ENCODE measurements around the gene RNF208.
"Not testable (repeated sequence)": the region's sequence is repeated elsewhere in the genome, so short reads cannot be mapped to it uniquely, and the experiment has no call there.

The RNF208 gene, protein sequence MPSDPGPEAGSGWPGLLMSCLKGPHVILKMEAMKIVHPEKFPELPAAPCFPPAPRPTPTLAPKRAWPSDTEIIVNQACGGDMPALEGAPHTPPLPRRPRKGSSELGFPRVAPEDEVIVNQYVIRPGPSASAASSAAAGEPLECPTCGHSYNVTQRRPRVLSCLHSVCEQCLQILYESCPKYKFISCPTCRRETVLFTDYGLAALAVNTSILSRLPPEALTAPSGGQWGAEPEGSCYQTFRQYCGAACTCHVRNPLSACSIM

DNA sequence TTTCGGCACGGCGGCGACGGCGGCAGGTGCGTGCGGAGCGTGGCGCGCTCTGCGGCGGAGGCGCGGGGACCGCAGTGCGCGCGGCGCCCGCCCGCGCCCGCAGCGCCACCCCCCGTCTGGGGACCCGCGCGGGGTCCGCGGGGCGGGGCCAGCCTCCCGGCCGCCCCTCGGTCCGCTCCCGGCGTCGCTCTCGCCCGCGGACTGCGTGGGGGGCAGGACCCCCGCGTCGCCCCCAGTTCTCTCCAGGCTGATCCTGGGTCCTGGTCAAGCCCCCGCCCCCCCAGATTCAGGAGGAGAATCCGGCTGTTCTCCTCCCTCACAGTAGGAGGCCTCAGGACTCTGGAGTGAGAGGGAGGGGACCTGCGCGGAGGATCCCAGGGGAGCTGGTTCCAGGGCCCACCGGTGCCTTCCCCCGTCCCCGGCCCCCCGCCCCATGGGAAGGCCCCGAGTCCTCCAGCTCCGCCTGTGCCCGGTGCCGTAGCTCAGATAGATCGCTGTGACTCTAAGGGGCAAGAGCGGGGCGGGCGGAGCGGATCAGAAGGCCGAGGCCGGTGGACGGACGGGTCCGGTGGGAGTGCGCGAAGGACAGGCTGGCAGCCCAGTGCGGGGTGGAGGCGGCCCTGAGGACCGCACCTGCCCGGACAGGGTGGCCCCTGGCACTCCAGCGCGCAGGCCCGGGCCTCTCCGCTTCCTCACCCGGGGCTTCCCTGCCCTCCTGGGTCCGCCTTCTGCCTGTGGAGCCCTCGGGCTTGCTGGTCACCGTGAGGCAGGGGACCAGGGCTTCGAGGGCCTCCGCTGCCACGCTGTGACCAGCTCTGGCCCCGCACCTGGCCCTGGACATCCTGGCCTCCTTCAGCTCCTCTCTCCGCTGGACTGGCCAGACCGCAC is at the start of gene RNF208:
Gene RNF208, minus strand, starts transcription at position 51 of the 888 bp plus-strand sequence. CDS start 1,028 bp downstream, outside the sequence.
- DNase-seq: no peak

DNA sequence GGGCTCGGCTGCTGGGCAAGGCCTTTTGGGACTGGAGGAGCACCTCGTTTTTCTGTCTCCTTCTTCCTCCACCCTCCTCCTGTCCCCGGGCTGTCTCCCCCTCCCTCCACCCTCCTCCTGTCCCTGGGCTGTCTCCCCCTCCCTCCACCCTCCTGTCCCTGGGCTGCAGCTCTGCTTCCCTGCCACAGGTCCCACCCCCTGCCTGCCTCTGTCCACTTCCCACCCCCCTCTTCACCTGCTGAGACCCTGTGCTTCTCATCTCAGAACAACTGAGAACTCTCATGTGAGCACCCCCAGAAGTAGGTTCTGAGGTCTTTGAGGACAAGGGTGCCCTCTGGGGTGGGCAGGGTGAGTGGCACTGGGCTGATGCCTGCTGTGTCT is 49.6 kb upstream of the RNF208 start:
- DNase-seq: no peak

DNA sequence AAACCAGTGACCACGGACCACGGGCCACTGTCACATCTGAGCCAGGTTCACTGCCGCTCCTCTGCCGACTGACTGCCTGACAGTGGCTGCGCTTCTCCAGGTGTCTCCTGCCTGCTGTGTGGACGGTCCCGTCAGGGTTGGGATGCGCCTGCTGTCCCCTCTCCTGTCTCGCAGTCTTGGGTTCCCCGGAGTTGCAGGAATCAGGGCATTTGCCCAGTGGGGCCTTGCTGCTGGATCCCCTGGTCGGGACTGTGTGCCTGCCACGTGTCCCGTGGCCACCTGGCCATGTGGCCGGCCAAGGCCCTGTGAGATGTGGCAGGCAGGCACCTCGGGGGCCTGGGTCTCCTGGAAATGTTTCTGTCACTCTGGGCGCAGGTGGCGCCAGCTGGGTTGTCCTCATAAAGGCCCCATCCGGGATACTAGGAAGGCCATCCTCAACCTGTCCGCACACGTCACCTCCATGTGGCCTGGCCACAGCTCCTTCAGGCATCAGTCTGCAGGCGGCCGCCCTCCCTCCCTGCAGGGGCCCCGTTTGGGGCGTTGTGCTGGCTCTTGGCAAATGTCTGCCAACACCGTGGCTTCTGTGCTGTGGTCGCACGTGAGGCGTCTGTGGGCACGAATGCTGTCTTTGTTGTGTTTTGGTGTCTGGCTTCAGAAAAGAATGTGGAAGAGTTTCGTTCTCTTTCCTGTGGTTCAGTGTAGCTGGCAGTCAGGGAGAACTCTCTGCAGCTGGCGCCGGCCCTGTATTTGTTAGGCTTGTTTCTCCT is 49.1 kb upstream of the RNF208 start:
- peak; percentile 43 for DNase-seq

DNA sequence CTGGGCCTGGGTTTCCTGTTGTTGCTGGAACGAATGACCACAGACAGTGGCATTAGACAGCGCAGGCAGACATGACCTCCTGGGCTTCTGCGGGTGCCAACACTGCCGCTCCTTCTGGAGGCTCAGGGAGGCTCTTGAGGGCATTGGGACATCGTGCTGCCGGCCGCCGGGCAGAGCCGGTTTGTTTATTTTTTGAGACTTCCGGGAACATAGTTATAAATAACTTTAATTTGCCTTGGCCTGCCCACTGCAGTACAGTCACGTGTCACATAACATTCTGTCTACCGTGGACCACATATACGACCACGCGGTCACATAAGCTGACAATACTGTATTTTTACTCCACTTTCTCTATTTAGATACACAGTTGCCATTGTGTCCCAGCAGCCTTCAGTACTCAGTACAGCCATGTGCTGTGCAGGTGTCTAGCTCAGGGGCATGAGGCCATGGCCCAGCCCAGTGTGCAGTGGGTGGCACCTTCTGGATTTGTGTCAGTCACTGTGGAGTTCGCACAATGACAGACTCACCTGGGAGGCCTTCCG is 47.3 kb upstream of the RNF208 start:
- DNase-seq: peak; percentile 54

DNA sequence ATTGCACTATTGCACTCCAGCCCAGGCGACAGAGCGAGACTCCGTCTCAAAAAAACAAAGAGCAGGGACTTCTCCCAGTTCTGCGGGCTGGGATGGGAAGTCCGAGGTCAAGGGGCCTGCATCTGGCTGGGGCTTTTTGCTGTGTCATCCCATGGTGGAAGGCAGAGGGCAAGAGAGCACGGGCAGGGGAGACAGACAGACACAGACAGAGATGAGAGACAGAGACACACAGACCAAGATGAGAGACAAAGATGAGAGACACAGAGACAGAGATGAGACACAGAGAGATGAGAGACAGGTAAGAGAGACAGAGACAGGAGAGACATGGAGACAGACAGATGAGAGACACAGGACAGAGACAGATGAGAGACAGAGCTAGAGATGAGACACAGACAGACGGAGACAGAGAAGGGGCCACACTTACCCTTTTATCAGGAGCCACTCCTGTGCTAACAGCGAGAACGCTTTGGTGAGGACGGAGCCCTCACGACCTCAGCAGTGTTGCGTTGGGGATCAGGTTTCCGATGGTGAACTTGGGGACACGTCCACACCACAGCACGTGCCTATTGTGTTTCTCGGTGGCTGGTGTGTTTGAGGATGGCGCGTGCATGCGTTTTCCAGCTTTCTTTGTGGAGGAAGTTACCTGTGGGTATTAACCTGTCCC is 46.6 kb upstream of the RNF208 start:
- DNase-seq: peak; percentile 21

DNA sequence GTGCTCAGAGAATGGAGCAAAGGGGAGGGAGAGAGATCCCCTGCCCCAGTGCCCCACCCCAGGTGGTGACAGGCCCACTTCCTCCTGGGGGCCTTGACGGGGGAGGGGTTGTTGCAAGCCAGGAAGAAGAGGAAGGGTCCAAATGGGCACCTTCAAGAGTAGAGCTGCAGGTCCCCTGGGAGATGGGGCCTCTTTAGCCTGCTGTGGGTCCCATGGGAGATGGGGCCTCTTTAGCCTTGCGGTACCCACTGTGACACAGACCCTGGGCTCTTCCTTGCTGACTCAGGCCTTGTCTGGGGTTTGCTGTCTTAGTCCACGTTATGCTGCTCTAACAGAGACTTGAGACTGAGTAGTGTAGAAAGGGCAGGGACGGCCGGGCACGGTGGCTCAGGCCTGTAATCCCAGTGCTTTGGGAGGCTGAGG is 45.9 kb upstream of the RNF208 start:
- DNase-seq: peak; percentile 19

DNA sequence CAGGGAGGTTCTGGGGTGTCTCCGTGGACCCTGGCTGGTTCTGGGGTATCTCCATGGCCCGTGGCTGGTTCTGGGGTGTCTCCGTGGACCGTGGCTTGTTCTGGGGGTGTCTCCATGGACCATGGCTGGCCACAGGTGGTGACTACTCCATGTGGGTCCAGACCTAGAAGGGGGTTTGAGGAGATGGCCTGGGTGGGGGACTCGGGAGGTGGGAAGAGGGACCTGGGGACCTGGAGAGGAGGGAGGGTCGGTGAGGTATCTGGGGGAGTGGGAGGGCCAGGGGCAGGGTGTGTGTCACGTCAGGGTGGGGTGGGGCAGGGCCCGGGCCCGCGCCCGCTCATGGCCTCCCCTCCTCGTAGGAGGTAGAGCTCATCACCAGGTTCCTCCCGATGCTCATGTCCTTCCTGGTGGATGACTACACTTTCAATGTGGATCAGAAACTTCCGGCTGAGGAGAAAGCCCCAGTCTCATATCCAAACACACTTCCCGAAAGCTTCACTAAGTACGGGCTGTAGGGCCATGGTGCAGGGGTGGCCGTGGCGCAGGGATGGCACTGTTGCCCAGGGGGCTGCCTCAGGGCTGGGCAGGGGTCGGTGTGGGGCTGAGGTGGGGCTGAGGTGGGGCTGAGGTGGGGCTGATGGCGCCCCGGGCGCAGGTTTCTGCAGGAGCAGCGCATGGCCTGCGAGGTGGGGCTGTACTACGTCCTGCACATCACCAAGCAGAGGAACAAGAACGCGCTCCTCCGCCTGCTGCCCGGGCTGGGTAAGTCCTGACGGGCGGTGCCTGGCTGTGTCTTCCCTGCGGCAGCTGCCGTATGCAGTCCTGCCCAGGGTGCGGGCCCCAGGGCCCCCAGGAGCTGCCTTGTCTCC is 44.8 kb upstream of the RNF208 start:
- DNase-seq: no peak

DNA sequence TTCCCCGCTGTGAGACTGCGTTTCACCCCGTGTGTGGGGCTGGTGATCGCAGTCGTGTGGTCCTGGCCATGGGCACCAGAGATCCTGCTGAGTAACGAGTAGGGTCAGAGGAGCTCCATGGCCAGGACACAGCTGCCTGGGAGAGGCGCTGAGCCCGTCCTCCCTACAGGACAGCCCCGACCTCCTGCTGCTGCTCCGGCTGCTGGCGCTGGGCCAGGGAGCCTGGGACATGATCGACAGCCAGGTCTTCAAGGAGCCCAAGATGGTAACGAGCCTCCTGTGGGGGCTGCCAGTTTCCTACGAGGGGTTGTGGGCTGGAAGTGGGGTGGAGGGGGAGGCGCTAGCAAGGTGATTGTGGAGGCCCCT is 44.1 kb upstream of the RNF208 start:
- DNase-seq: peak; percentile 24

DNA sequence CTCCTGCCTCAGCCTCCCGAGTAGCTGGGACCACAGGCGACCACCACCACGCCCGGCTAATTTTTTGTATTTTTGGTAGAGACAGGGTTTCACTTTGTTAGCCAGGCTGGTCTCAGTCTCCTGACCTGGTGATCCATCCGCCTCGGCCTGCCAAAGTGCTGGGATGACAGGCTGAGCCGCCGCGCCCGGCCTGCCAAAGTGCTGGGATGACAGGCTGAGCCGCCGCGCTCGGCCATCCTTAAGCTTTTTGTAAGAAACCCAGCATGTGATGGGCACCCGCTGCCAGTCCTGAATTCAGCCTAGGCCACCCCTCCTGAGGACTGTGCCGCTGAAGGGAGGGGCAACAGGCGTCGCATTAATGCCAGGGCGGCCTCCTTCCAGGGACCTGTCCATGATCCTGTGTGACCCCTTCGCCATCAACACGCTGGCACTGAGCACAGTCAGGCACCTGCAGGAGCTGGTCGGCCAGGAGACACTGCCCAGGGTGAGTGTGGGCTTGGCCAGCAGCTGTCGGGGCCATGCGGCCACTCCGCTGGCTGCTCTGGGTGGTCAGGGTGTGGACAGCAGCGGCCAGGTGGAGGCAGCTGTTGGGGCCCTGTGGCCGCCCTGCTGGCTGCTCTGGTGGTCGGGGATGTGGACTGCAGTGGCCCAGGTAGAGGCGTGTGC is 43.6 kb upstream of the RNF208 start:
- peak; percentile 22 for DNase-seq

DNA sequence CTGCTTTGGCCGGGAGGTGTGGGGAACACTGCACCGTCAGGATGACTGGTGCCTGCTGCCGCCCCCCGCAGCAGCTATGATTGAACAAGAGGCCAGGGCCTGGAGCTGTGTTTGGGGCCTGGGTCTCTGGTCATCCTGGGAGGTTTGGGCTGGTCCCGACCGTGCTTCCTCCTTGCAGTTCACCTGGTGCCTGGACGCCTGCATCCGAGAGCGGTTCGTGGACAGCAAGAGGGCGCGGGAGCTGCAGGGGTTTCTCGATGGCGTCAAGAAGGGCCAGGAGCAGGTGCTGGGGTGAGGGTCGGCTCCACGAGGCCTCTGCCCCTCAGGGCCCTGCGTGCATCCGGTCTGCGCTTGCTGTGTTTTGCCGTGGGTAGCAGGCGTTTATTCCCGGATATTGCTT is 42.0 kb upstream of the RNF208 start:
- no peak for DNase-seq

DNA sequence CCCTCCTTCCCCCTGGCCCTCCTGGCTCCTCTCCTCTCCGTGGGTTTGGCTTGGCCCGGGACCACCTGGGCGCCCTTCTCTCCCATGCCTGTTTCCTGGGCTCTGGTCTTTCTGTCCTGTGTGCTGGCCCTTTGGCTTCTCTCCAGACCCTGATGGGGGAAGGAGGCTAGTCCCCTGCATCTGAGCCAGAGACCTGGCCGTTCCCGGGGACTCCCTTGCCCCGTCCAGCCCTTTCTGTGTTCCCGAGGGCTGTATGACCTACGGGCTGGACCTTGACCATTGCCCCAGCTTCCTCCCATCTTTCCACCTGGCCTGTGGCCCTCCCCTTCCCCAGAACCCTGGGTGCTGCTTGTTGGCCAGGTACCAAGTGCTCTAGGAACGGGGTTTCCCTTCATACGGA is 41.5 kb upstream of the RNF208 start:
- DNase-seq: no peak

DNA sequence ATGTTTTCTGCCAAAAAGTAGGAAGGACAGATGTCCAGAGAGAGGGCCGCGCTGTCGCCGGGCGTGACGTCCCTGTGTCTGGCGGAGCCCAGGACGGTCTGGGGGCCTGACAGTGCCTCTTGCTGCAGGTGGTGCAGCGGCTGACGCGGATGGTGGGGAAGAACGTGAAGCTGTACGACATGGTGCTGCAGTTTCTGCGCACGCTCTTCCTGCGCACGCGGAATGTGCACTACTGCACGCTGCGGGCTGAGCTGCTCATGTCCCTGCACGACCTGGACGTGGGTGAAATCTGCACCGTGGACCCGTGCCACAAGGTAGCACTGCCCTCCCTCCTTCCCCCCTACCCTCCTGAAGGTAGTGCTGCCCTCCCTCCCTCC is 40.9 kb upstream of the RNF208 start:
- DNase-seq: no peak

DNA sequence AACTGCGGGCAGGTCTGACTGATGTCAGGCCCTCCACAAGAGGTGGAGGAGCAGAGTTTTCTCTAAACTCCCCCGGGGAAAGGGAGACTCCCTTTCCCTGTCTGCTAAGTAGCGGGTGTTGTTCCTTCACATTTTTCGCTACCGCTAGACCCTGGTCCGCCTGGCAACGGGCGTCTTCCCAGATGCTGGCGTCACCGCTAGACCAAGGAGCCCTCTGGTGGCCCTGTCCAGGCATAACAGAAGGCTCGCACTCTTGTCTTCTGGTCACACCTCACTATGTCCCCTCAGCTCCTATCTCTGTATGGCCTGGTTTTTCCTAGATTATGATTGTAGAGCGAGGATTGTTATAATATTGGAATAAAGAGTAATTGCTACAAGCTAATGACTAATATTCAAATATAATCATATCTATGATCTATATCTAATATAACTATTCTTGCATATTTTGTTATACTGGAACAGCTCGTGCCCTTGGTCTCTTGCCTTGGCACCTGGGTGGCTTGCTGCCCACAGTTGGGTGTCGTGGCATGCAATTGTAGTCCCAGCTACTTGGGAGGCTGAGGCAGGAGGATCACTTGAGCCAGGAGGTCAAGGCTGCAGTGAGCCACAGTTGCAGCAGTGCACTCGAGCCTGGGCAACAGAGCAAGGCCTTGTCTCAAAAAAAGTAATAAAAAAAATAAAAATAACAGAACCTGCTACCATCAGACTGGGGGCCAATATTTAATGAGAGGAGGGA is 40.3 kb upstream of the RNF208 start:
- not testable (repeated sequence) for DNase-seq

DNA sequence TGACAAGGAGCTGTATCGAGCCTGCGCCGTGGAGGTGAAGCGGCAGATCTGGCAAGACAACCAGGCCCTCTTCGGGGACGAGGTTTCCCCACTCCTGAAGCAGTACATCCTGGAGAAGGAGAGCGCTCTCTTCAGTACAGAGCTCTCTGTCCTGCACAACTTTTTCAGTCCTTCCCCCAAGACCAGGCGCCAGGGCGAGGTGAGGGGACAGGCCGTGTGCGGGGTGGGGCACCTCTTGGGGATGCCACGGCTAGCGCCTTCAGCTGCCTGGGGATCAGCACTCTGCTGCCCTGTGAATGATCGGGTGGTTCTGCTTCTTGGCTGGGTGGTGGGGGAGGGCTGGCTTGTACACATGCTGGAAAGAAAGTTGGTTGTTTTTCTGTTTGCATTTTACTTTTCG is 34.8 kb upstream of the RNF208 start:
- no peak for DNase-seq

DNA sequence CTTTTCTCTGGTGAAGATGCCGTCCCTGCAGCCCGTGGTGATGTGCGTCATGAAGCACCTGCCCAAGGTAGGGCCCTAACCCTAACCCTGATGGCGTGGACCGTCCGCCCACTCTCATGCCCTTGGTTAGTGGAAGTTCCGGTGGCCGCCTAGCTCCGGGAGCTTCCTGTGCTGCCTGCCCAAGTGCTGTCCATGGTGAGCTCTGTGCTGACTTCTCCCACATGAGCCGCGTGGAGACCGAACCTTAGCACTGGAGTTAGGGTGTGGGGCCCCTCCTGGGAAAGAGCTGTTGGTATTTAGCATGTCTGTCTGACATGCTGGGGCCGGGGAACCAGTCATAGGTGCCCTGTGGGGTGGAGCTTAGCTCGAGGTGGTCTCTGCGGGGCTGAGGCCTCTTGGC is 34.3 kb upstream of the RNF208 start:
- DNase-seq: no peak

DNA sequence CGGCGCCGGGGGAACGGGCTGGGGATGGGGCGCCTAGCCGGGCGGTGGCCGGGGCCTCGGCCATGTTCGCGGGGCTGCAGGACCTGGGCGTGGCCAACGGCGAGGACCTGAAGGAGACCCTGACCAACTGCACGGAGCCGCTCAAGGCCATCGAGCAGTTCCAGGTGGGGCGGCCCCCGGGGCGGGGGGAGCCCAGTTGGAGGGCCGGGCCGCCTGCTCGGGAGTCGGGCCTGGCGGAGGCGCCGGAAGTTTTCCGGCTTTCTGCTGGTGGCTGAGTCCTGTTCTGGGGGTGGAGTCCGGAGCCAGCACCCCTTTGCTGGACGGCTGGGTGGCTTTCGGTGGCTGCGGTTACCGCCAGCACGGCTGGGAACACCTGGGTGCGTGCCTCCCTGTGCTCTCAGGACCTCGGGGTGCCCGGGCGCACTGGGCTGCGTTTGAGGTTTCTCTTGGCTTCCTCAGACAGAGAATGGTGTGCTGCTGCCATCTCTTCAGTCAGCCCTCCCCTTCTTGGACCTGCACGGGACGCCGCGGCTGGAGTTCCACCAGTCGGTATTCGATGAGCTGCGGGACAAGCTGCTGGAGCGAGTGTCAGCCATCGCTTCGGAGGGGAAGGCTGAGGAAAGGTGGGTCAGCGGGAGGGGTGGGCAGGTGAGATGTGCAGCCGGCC is 33.5 kb upstream of the RNF208 start:
- DNase-seq: no peak

DNA sequence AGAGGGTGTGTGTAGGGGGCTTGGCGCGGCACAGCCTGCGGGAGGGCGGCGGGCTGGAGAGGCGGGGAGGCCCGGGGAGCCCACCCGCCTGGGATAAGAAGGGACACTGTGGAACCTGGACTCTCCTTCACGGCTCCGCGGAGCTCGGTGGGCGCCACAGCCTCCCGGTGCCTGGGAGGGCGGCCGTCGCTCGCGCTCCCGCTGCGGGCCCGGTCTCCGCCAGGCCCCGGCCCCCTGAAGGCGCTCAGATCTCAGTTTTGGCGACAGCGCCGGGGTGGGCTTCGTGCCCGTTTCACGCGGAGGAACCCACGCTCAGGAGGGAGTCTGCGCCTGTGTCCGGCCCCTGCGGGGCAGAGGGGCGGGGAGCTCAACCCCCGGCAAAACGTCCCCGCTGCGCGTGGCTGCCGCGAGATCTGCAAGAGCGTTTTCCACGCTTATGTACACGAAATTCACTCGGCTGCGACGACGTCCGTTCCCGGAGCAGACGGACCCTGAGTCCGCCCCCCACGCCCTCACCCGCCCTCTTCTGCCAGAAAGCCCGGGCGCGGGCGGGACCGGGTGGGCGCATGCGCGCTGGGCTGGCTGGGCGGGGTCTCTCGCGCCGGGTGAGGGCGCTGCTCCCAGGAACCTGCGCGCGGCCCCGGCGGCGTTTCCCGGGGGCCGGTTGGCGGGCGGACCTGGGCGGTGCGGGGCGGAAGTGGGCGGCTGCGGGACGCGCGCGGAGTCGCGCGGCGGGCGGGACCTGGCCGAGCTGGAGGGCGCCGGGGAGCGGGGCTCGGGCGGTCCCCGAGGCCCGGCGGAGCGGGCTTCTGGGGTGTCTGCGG is 32.8 kb upstream of the RNF208 start, which contains the start of gene NELFB:
Gene NELFB, plus strand, starts transcription at position 704 of the 824 bp plus-strand sequence.
- DNase-seq: peak; percentile 96

DNA sequence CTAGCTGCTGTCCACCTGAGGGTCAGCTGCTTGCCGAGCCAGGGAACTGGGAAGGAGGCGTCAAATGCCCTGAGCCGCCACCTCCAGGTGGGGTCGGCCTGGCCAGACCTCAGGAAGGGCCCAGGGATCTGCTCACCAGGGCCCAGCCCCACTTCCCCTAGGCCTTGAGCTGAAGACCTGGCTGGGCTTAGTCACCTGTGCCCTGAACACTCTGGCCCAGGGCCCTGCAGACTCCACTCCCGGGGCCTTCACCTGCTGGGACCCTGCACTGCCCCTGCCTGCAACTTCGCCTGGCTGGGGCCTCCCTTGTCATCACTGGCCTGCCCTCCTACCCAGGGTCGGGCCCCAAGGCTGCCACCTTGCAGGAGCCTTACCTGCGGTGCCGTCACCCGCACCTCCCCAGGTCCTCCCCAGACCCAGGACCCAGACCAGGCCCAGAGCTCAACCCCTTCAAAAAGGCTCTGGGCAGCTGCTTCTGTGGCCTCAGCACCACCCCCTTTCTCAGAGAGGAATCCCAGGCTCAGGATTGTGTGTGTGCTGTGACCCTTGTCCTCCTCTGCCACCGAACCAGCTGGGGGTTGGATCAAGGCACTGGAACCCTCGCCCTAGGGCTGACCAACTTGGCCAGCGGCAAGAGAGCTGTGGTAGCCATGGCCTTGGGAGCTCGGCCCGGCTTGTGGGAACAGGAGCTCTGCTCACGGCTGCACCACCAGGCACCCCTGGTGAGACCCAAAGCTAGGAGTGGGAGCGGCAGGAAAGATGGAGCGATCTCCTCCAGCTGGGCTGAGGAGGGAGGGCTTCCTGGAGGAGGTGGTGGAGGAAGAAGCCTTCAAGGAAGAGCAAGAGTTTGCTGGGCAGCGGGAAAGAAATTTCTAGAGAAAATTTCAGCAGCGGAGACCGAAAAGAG is 31.9 kb upstream of the RNF208 start:
- no peak for DNase-seq

Data from femur (tissue), 1 donor.